CD4-positive, alpha-beta T cell treated with Interleukin-2 at 100 ng/mL for 4 hours (primary cell): ENCODE data around the gene ACVR2B.

Experiments used
- DNase-seq: peaks from one replicate; pipeline ENCODE4 v3.0.0-alpha.2; 2020; ENCODE audit warnings: low spot score

The ACVR2B gene

DNA sequence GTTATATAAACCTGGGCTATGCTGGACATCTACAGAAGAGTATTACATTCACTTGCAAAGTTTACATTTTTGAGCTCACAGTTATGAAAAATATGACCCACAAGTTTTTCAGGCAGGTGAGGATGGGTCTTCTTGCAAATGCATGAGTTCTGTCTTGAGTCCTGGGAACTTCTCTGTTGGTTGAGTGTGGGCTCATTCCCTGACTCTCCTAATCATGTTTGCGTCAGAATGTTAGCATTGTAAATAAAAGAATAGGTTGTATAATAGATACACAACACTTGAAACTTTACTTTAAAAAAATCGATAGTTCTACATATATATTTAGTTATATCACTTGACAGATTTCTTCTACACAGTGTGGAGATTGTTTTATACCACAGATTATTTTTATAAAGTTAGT is 35.3 kb downstream of the ACVR2B start:
- DNase-seq, result no peak

DNA sequence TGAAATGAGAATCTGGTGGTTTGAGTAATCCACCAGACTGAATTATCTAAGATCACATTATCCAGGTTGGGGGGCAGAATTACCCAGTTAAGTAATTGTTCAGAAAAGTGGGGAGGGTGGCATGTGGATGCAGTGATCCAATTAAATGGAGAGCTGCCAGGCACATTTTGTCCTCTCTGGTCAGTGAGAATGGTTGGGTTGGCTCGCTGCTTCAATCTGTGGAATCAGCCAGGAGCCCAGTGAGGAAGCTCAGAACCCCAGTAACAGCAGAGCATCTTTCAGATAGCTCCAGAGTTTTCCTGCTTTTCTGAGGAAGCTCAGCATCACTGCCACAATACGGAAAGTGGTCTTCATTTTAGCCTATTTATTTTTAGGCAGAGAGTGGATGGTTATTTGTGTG is 36.1 kb downstream of the ACVR2B start:
- no peak for DNase-seq

DNA sequence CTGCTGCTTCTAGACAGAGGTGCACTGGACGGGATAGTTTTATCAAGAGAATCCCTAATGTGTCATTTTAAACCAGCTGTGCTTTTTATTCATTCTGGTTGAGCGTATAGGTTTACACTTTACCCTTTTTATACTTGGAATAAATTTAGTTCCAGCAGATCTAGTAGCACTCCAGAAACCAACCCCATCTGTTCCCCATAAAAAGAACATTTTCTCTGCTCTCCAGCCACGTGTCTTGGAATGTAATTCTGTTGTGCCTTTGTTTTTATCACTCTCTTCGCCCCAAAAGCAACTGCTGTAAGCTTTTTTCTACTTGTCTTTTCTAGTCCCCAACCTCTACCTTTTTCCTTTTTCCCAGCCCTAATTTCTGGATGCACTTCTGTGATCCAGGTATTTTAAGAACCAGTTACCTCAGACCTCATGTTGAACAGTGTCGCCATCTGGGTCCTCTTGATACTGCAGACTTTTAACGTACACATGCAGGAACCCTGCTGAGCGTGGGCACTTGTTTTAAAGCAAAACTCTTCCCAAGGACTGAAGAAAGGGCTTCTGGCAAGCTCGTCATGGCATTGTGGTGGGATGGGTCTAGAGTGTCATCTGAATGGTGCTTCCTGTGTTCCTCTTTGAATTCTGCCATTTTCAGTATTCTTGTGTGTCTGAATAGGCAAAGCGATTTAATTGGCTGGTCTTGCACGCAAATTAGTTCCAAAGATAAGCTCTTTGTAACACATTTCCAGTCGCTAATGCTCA is 36.8 kb downstream of the ACVR2B start:
- DNase-seq, result no peak

DNA sequence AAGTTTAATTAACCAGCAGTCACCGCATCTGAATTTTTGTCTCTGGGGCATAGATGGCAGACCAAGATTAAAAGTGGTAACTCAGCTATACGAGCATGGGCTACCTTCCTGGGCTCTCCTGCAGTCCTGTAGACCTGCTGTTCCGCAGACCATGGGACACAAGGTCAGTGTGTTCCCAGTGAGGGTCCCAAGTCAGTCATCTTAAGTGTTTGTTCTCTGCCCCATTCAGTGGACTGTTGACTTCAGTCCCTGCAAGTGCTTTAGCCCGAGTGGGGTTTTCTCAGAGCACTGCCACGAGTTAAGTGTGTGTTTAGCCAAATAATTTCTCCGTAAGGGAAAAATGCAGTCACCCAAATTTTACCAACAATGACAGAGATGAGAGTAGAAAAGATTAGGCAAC is 37.5 kb downstream of the ACVR2B start:
- no peak for DNase-seq

DNA sequence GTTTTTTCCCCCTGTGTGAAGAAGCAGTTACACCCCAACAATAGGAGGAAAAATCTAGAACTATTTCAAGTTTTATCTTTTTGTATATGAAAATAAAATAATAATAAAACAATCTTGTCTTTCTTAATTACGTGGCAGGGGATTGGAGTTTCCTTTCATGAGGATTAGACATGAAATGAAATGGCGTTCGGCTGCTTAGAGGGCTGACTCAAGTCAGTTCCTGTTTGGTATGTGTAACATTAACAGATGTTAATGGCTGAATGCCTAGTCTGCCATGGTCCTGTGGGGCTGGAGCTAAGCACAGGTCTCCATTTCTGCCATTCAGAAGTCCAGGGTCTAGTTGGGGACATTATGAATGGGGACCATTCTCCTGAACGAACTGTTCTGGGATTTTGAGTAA is 39.3 kb downstream of the ACVR2B start:
- DNase-seq, result no peak

DNA sequence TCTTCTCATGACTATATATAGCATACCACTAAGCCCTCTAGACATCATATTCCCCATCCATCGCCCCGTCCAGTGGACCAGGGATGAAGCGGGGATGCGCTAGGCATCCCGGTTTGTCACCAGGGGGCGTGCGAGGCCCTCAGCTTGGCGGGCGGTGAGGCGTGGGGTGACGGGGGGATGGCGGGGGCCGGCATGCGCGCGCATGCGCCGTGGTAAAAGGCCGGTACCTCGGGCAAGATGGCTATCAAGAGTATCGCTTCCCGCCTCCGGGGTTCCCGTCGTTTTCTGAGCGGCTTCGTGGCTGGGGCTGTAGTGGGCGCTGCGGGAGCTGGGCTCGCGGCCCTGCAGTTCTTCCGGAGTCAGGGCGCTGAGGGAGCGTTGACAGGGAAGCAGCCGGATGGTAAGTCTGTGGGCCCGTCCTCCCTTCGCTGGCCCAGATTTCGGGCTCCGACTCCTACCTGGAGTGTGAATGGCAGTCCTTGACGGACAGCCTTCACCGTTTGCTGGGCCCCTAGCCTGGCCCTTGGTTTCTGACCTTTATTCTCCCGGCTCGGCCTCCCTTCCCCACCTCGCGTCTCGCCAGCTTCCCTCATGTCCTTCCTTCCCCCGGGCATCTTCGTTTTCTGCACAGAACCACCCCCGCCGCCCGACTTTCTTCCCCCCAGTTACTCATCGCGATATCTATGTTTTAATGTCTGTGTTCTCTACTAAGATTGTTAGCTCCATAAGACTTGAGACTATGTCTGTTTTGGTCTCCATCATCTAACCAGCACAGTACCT is 42.6 kb downstream of the ACVR2B start, which contains the start of gene EXOG:
Gene EXOG, plus strand, starts transcription at position 210 of the 780 bp plus-strand sequence. Its CDS starts 28 bp downstream, at position 238.
- DNase-seq, result peak; percentile 95

DNA sequence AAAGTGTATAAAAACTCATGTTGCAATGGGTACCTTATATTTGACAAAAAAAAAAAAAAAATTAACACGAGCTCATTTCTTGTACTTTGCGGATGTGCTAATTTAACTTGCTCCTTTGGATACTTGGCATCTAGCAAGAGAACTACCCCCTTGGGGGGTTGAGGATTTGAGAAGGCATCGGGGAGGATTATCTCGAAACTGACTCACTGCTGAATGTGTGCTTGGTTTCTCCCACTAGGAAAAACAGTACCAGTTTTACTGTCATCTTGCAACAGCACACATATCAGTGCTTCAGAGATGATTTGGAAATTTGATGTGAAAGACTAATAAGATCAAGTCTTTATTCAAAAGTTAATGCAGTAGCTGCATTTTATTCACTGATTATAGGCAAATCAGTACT is 43.3 kb downstream of the ACVR2B start:
- no peak for DNase-seq

DNA sequence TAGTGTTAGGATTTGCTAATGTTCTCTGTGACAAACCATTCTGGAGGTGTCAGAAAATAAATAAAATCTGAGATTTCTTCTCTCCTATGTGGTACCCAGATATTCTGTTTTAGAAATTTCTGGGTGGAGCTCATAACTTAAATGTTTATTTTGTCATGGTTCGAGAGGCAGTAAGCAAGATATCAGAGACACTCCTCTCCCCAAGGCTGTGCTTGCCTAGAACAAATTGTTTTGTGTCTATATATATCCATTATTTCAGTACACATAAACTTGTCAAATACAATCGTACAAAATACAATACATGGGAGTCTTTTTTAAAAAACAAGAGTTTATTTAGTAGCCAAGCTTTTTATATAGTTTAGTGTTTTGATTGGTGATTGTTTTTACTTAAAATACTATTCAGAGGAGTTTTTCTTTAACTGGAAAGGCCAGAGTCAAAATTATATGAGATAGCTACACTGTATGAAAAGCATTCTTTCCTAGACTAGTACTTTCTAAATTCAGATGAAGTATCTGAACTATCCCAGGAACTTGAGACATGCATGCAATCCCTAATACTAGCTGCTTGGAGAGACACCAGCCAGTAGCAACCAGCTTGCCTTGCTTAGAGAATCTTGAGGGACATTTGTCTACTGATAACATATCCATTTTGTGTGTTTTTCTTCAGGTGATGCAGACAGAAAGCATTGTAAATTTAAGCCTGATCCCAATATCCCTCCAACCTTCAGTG is 47.2 kb downstream of the ACVR2B start:
- DNase-seq, result no peak

DNA sequence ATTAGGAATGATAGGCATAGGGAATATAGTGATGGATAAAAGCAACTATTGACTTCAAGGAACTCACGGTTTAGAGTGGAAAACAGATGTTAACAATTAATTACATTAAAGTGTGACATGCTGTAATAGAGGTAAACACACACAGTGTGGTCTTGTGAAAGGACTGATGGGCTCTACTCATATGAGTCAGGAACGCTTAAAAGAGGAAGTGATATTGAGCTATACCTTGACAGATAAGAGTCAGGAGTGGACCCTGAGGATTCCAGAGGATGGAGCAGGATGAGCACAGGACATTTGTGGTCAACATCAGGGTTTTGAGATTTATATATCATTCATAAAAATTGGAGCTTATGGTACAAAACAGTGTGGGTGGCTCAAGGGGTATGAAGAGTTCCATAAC is 53.4 kb downstream of the ACVR2B start:
- no peak for DNase-seq

DNA sequence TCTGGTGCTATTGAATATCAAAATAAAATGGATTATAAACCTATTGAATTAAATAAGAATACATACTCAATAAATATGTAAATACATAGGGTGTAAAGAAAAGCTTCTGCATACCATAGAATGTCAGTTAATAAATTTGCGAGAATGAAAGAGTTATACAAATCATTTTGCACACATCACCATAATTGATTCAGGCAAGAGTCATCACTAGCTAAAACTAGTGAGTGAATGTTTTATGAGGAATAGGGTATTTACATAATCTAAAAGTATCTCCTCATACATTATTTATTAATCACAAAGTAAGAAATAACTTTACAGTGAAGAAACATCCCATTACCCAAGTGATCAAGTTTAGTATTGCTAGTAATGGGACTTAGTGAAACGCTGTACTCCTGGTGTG is 56.0 kb downstream of the ACVR2B start:
- no peak for DNase-seq

DNA sequence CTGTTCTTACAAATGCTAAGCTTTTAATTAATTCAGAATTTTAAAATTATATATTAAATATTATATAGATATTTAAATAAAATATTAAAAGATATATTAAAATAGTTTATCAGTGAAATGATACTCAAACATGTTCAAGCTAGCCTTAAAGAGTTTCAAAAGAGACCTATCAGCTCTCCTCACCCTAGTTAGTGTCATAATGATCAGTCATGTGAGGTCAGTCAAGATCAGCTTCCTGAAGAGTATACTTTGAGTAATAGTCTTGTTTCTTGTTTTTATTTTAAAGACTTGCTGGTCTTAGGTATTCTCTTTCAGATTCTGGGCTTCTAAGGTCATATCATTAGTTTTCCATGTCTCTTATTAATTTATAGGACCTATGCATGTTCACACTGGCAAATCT is 56.9 kb downstream of the ACVR2B start:
- no peak for DNase-seq

DNA sequence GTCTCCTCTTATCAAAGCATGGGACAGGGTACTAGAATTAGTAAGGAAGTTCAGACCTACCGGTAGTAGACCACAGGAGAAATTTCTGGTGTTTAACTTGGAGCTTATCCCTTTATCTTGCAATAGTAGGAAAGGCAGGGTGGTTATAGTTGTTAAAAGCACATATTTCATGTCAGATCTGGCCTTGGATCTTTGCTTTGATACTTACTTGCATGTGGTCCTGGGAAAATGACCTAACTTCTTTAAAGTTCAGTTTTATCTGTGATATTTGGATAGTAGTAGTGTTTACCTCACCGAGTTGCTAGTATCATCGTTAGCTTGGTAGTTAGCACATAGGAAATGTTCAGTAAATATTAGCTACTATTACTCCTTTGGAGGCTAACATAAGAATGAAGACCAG is 57.9 kb downstream of the ACVR2B start:
- DNase-seq, result no peak

DNA sequence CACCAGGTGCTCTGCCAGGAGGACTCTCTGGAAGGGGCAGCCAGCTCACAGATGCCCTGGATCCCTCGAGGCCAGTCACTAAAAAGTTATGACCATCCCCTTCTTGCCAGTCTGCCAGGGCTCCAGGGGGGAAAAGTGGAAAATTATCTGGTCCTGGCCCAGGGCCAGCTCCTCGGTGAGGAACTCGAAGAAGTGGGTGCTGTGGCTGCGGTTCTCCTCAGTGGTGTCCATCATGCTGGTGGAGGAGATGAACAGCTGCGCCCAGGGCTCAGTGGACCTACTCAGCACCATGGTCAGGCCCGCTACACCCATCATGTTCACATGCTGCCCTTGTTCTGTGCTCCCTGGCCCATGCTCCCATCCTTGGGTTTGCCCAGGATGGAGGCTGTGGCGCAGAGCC is 61.7 kb downstream of the ACVR2B start:
- no peak for DNase-seq

DNA sequence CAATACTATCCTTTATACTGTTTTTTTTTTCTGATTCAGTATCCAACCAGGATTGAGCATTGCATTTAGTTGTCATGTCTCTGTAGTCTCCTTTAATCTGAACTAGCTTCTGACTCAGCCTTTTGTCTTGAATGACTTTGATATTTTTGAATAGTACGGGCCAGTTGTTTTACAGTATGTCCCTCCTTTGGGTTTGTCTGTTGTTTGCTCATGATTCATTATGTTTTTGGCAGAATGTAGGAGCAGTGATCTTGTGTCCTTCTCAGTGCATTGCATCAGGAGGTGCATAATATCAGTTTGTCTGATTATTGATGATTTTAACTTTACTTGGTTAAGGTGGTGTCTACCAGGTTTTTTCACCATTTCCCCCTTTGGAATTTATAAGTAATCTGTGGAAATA is 63.0 kb downstream of the ACVR2B start:
- no peak for DNase-seq

DNA sequence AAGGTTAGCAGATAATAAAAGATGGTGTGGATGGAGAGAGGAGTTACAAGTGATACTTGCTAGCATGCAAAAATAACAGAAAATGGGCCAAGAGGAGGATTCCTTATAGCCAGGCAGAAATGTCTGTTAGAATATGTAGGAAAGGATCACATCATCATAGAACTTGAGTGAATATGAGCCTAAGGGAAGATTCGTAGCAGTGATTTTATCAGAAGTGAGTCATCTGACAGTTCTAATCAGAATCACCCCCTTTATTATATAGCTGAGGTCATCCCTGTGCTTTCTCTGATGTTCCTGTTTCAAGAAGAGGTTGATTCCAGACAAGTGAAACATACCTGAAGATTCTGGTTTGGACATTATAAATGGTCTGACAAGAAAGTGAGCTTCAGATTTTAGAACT is 65.3 kb downstream of the ACVR2B start:
- DNase-seq, result peak; percentile 8

DNA sequence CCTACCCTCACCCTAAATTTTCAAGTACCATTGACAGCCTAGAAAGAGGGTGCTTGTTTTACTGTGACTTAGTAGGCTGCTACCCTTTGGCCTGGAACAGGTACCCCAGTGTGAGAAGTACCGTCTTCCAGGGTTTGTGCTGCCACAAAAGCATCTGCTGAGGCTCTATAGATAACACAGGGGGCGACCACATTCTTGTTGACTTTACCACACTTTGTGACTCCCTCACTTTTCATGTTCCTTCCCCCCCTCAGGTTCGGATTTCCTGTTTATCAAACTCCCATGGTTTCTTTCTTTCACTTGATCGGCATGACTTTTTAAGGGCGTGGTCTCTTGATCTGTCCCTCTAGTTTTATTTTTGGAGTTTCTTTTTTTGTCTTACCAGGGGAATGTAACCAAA is 66.0 kb downstream of the ACVR2B start:
- peak; percentile 53 for DNase-seq

DNA sequence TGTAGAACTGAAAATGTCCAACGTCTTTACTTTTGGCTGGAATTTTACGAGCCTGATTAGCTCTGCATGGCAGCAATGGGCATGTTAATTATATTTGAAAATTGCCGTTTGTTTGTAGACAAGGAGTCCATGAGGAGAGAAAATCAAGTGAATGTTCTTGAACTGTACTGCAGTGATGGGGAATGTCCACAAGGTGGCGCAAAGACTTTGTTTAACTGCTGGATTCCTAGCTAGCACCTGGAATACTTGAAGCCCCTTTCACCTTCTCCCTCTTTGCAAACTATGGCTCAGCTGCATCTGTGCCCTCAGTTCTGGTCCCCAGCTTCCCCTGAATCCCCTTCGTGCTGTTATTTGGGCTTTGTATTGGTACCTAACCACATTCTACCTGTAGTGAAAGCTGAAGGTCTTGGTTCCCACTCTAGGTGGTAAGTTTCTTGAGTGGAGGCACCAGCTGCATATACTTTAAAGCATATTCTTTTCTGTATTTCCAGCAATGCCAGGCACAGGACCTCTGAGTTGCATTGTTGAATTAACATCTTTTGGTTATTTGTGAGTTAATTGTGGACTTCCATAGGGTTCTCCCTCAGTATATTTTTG is 67.8 kb downstream of the ACVR2B start:
- DNase-seq, result peak; percentile 72

DNA sequence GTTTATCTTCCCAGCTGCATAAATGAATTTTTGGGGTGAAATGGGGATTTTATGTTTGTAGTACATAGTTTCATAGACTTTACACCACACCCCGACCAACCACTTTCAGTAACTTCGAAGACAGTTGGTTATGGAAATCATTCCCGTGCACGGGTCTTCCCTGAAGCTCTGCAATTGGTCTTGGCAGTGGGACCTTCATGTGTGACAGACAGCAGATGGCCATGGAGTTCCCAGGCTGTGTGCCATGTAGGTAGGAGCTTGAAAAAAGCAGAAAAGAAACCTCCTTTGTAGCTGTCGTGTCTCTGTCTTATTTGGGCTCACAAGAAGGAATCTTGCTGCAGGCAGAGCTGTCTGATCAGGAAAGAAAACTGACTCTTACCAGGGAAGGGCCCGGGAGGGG is 68.3 kb downstream of the ACVR2B start:
- no peak for DNase-seq

DNA sequence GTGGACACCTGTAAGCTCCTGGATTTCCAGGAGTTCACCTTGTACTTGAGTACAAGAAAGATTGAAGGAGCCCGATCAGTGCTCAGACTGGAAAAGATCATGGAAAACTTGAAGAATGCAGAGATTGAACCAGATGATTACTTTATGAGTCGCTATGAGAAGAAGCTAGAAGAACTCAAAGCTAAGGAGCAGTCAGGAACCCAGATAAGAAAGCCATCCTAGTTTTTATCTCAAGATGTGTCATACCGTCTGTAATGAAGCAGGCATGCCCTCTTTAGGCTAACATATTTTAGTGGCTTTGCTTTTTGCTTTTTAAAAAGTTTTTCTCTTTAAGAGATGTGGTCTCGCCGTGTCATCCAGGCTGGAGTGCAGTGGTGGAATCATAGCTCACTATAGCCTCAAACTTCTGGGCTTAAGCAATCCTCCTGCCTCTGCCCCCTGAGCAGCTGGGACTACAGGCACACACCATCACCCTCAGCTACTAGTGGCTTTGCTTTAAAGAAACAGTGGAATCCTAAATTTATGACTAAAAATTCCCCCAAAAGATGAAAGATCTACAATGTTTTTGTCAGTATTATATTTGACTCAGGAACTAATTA is 70.5 kb downstream of the ACVR2B start:
- DNase-seq, result no peak

DNA sequence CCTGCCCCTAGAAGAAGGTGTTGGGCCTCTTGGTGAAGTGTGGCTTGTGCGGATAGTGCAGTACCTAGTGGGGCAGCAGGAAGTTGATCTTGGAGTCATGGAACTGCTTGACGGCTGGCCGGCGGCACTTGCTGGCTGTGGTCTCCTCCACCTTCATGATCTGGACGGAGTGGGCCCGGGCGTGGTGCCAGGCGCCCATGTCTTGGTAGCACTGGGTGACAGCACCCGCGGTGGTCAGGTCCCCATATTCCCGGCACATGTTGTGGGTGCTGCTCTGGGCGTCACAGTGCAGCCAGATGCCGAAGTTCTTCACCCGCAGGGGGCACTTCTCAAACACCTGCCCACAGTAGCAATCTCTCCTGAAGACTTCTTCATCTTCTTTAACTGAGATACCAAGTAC is 73.1 kb downstream of the ACVR2B start:
- DNase-seq, result no peak

DNA sequence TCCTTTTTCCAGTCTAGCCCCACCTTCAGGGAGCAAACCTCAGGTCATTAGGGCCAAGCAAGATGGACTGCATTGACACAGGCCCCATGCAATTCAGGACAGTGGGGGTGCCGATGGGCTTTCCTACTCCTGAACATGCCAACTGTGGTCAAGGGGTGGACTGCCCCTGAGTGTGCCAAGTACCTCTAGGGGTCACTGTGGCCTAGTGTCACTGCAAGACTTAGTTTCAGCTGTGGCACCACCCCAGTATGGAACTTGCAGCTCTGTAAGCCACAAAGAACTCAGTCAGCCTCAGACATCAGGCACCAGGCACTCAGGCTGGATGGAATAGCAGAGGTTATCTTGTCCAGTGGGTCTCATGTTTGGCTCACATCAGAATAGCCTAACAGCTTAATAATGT is 74.8 kb downstream of the ACVR2B start:
- DNase-seq, result no peak

DNA sequence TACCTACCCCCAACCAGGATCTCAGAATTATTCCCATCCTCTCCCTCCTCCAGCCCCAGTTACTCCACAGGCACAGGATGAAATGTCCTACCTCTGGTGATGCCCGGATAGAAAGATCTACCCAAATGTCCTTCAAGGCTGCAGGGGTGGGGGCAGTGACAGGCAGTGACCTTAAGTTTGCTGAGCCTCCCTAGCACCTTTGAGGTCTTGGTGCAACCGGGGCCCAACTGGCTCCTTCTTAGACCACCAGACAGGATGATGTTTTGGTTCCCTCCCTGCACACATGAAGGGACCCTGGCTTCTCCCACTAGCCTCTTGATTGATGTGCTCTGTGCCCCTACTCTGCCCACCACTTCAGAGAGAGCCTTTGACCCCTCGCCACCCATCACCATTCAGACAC is 78.8 kb downstream of the ACVR2B start:
- no peak for DNase-seq
